CD4-positive, alpha-beta T cell treated with Interleukin-17A for 1 hour (primary cell): ENCODE results near the gene GGCT.

Experiments used
- DNase-seq: peaks from one replicate; pipeline ENCODE4 v3.0.0-alpha.2; 2020

Gene GGCT

DNA sequence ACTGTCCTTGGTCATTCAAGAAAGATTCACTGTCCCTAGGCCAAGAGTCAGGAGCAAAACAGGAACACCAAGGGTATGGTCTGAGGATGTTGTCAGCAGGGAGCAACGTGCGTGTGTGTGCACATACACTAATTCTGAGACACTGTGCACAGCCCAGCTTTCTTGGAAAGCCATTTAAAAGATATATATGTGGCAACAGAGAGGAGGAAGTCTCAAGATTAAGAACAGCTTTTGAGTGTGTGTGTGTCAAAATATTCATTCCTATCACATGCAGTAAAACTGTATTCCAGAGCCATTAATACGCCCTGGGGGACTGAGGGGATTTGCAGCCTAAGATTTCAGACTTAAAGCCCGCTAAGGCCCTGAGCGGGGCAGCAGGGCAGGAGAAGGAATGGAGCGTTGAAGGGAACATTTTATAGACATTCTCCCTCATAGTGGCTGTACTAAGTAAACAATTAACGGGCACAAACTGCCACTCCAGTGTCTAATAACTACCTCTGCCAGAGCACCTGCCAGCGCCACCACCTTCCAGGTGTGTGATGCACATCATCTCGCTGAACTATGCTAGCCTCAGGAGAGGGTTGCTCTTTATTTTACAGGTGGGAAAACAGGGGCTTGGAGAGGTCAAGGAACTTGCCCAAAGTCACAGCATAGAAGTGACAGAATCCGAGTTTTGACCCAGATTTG lies 28.0 kb downstream of the GGCT start:
- no peak for DNase-seq

DNA sequence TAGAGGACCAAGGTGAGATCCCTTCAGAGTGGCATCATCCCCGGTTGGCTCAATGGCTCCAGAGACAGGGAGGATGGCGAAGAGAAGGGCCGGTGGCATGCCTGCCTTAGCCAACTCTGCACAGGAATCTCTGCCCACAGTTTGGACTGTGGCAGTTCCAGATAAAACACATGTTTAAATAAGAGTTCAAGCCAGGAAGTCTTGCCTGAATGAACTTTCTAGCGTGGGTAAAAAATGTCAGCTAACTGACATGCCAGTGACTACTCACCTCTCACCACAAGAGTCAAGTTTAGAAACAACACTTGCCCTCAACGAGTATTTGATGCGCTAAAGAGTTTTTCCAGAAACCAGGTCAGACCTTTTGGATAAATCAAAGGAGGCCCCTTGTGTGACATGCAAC lies 29.0 kb downstream of the GGCT start:
- no peak for DNase-seq

DNA sequence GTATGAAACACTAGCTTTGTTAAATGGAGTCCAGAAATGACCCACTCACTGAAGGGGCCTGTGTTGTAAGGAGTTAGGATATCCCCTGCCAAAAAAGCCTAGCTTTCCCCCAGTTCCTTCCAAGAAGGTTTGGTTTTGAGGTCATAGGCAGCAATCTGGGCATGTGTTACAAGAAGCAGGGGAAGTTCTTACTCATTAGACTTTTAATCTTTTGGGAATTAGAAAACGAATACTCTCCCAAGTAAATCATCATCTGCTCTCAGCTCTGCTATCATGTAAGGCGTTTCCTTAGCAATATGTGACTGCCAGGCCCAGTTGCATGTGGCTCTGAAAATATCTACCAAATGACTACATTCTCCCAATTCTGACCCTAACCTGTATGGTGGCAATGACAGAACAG lies 29.7 kb downstream of the GGCT start:
- no peak for DNase-seq

DNA sequence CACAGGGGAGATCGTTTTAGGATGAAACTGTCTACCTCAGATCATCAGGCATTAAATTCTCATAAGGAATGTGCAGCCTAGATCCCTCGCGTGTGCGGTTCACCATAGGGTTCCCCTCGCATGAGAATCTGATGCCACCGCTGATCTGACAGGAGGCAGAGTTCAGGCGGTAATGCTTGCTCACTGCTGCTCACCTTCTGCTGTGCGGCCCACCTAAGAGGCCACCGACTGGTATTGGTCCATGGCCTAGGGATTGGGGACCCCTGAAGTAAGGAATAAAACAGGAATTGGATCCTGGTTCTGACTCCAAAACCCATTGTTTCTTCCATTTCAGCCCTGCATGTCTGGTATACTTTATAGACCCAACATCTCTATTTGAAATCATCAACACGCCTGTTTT lies 30.1 kb downstream of the GGCT start:
- no peak for DNase-seq

DNA sequence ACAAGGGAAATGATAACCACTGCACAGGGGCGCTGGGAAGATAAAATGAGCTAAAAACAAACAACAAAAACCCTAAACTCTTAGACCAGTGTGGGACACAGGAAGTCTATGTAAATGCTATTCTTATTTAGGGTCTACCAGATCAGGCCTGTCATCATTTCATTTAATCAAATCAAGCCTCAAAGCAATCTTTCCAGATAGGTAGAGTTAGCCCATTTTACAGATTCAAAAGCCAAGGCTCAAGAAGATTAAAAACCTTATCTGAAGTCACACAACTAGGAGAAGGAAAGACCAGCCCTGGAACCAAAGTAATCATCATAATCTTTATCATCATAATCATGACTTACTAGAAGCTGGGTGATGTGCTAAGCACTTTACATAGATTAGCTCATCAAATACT lies 30.7 kb downstream of the GGCT start:
- DNase-seq: no peak

DNA sequence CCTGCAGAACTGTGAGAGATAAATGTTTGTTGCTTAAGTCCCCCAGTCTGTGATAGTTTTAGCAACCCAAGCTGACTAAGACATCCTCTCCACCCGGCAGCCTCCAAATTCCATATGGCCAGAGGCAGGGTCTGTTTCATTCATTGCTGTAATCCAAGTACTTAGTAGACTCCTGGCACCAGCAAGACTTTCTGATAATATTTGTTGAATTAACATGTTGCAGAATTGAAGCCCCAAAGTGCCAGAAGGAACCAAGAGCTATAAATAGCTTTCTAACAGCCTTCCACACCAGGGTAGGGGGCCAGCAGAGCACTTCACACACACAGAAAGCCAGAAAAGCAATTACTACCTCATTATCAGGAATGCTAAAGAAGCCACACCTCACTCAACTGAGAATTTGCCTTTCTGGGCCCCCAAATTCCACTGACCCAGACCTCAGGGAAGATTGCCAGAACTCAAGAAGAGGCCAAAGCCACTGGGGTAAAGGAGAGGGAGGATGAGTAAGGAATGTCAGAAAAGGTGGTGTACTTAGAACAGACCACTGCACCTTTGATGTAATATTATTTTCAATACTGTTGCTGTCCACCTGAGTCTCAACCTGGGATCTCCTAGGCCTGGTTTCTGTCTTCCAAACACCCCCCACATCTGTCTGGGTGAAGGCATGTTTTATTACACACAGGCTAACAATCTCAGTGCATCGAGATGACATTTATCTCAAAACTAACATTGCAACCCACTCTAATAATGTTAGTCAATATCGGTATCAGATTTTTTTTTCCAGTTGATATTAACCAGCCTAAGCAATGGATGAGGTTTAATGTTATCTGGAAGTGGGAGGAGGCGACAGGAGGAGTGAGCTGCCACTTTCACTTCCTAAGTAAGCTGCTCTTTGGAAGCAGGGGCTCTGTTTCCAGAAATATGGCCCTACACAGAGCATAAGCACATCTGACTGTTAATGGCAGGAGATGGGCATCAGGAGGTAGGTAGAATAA lies 31.5 kb downstream of the GGCT start:
- DNase-seq: no peak

DNA sequence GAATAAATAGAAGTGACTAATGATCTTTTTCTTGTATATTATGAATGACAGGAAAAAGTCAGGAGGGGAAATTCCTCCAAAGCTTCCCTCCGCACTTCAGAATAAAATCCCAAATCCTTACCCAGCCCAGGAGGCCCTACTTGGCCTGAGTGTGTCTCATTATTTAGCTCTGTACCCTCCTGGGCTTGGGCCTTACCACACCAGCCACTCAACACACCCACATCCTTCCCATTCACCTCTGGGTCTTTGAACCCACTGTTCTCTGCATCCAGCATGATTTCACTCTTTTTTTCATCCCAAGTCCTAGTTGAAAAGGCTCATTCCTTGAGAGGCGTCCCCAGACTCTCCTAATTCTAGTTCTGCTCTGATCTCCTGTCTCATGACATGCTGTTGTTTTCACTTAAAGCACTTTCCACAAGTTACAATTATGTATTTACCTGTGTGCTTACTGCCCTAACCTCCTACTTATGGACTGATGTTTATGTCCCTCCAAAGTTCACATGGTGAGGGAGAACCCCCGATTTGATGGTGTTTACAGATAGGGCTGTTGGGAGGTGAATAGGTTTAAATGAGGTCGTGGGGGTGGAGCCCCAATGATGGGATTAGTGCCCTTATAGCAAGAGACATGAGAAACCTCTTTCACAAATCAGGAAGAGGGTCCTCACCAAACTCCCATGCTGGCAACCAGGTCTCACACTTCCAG lies 32.4 kb downstream of the GGCT start:
- DNase-seq: no peak

DNA sequence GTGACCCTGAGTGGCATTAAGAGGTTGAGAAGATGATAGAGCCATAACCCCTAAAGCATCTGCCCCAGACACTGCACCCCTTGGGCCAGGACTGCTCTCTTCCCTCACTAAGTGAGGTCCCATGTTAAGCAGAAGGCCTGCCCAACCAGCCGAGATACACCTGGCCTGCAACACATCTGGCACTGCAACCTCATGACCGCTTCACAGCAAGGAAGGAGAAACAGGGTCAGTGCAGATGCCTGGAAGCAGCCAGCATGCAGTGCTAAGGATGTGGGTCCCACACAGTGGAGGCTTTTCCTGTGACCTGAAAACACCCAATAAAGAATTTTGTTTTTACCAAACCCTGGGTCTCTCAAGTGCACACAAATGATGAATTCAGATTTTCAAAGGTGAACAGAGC lies 33.4 kb downstream of the GGCT start:
- no peak for DNase-seq

DNA sequence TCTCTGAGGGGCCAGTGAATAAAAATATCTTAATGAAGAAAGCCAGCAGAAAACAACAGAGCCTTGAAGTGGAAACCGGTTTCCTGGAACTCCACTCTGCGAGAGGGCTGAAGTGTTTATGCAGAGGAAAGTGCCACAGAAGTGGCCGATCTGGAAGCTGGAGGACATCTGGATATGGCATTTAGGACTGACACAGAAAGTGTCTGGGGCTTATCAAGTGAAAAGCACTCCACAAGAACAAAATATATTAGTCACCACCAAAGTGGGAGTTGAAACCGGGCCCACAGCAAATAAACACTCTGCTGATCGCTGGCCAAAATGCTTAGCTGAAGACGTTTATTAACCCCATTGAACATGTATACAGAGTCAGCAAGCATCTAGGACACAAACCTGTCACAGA lies 33.9 kb downstream of the GGCT start:
- no peak for DNase-seq

DNA sequence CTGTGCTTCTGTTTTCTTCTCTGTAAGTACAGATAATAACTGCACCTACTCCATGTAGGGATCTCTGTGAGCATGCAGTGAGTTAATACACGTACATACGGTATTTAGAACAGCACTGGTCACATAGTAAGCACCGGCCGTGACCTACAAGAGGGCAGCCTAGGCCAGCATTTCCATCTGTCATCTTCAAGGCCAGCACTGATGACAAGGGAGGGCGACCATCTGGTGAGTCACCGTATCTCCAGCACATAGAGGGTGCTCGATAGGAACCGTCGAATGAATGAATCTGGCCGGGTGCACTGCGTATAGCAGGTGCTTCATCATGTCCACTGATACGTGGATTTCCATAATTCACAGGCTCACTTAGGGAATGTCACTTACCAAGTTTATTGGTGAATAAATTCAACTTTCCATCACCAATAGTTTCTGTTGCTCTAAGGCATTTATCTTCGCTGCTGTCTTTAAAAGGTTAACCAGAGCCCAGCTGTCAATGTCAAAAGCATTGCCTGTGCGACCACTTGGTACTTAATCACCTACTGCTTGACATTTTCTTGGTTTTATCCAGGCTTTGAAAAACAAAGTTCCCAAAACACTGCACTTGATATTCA lies 34.4 kb downstream of the GGCT start:
- no peak for DNase-seq

DNA sequence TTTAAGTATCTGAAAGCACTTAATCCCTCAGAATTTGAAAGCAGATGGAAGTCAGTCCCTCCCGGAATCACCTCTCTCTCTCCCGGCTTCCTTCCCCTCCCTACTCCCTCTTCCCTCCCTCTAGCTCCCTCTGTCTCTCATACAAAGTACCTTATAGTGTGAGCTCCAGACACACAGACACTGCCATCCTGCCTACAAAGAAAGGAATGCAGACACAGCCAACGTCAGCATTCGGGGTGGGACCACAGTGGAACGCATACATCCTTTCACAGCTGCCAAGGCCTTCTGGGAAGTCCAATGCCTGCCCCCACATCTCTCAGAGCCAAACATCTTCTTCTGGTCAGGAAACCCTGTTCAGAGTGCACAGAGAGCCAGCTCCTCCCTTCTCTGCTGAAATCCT lies 35.3 kb downstream of the GGCT start:
- DNase-seq: no peak

DNA sequence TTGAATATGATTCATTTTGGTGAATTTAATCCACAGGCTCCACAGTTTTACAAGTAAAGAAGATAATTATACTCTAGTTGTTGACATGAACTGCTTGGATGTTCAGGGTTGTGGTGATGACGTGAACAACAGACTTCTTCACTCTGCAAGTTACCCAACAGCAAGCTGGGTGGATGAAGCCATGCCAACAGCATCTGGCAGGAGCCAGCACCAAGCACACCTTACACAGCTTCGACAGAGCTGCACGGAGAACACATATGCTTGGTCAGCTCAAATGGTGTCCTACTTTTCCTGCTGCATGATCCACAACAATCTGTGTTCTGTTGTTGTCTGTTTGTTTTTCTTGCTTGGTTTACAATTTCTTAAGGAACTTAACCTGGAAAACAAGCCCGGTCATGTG lies 35.8 kb downstream of the GGCT start:
- DNase-seq: no peak

DNA sequence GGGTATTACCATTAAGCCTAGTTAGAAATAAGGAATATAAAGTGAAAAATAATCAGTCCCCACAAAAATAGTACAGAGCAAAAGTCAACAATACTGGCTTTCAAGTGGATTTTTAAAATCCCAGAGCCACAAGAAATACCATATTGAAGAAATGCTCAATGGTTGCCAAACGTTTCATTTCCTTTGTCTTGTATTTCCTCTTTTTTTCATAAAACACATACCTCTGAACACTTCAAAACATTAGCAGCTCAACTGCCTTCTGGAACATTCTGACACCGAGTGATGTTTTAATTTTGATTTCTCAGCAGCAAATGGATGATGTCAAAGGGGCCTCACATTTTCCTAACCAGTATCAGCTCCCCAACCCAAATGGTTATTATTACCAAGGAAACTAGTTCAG lies 36.6 kb downstream of the GGCT start:
- no peak for DNase-seq

DNA sequence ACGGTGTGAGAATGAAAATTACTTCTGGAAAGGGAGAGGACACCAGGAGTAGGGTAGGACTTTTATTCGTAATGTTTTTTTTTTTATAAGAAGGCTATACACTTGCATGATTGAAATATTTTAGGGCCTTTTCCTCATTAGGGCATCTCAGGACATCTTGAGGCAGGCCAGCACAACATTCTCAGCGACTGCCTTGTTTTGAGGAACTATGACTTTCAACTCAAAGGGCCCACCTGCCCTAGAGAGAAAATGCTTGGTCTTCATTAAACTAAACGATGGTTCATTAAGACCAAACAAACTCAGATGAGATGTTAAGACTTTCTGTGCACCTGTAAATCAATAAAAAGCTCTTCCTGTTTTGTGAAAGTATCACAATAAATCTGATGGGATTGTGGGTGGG lies 37.4 kb downstream of the GGCT start:
- no peak for DNase-seq

DNA sequence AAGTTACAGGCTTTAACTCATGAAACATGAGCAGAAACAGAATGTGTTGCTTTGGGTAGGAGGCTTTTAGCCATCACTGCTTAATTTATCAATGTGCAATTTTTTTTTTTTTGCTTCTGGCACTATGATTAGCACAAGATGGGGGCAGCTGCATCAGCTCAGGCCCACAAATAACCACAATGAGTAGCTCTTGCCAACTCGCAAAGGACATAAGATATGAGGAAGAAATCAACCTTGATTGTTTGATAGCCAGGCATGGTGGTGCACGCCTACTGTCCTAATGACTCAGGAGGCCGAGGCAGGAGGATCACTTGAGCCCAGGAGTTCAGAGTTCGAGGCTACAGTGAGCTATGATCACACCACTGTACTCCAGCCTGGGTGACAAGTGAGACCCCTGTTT lies 38.4 kb downstream of the GGCT start:
- DNase-seq: no peak

DNA sequence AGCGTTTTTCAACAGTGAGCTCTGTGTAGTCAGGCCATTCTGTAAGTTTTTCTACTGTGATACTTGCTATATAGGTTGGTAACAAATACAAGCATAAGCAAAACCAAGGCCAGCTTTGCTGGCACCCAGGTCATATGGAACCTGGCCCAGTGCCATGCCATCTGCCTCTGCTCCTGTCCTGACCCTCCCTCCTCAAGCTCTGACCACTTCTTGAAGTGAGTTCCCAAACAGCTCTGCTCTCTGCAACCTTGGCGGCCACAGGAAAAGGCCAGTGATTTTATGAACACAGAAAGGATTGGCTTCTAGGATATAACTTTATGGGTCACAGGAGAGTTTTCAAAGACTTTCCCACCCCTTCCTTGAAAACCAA lies 38.8 kb downstream of the GGCT start:
- DNase-seq: no peak

DNA sequence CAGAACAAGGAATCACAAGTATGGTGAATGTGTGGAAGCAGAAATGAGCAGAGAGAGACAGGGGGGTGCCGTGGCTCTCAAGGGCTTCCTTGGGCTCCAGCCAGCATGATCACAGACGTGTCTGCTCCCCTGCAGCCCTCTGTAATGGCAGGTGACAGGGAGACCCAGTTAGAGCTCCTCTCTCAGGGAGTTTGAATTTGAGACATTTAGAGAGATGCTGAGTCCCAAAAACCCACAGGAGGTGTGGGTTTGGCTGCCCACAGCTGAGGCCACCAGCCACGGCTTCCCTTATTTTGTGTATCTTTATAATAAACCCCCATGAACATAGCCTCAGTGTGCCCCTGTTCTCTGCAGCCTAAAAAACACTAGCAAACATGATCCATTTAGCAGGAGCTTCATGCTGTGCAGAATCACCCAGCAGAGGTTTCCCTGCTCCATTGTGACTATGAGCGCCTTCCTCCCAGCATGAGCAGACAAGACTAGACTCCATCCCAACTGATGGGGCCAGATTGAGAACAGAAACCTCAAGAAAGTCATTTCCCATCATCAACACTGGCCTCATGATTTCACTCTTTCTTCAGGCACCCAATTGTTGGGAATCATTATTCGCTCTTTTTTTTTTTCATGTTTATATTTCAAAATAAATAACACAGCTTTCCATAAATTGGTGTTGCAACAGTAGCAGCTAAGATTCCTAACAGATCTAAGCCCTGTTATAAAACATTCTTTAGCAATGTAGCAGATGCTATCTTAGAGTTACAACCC lies 39.4 kb downstream of the GGCT start:
- DNase-seq: no peak

DNA sequence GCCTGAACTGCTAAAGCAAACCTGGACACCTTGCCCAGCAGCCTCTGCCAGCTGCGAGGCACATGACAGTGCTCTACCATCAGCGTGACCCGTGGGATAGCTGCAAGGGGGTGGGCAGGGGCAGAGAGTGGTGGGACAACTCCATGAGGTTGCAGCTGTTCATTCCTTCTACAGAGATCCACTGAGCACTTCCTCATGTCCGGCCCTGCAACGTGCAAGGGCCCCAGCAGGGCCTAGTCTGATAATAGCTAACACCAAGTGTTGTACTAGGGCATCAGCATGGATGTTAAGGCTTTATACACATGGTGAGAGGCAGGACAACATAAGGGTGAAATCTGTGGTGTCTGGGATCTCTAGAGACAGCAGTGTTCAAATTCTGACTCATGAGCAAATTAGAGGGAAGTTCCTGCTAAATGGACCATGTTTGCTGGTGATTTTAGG lies 40.4 kb downstream of the GGCT start:
- no peak for DNase-seq

DNA sequence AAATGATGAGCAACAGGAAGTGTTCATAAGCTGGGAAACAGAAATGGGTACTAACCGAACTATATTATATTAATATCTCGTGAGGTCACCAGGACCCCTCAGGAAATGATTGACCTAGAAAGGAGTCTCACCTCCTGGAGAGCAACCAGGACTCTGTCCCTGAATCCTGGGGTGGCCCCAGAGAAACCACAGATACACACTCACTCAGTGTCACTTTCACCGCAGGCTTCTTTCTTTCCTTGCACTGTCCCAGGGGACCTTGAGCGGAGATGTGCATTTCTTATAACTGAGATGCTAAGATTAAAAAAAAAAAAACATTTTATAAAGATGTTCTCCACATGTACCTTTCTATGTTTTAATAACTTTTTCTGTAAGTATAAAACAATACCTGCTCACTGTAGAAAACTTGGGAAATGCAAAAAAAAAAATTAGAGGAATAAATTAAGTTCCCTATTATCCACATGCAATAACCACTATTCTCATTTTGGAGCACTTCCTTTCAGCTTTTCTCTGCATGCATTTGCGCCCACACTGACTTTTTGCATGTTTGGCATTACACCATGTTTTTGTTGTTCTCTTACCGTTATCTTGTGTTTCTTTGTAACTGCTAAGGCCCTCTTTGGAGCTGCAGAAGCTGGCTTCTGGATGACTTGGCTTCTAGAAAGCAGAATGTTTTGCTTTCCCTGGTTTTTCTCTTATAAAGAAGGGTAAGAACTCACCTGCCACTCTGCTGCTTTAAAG lies 41.1 kb downstream of the GGCT start:
- no peak for DNase-seq

DNA sequence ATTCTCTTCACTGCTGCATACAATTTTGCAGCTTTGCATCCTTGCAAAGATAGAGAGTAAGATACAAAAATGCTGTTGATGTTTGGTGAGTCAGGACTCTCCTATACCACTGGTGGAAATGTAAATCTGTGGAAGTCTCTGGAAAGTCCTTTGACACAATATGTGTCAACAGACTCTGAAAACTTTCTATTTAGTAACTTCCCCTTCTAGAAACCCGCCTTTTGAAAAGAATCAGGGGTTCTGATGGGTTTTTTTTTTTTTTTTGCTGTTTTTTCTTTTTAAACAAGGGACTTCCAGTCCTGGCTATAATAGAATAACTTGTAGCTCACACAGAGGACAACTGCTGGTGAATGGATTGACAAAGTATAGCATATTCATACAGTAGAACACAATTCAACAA lies 42.5 kb downstream of the GGCT start:
- DNase-seq: no peak

DNA sequence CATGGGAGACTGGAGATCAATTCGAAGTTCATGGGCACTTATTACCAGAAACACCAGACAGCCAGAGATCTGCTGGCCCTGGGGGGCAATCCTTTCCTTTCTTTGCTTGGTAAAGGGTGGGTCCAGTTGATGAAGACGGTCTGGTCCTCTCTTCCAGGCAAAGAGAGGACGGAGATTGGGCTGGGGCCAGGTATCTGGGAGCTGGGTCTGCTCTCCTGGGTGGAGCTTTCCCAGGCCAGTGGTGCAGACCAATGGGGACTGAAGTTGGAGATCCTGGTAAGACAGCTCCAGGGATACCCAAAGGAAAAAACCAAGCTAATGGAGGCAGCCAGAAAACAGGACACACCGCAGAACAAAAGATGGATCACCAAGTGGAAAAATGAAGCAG lies 44.4 kb downstream of the GGCT start:
- DNase-seq: no peak
